ENCODE measurements around the gene MORF4L1. TPM values are rescaled to one million over a fixed set of nuclear protein-coding genes. Genes with fewer than 3 reads are reported as not detected.

Gene MORF4L1
- total and polyA plus RNA-seq, 2 donors from 2014 or later, result 319 to 325 TPM

- no peak overlapping the region for H3K9ac ChIP-seq (ENCODE audit: low read length in 3 of 3)
- DNase-seq (peak in 2 of 5 donors; percentile 34 to 45), FAIRE-seq (no peak)
- no peak overlapping the region for H3K4me3 ChIP-seq (ENCODE audit: low read length in 3 of 3)
- H3K27ac ChIP-seq (ENCODE audit: low read depth in 2 of 2, low read length in 2 of 2), result peak overlapping the region in 1 of 2 donors; percentile 1
- H3K36me3 ChIP-seq (ENCODE audit: control insufficient read depth in 2 of 3, insufficient read depth in 3 of 3, low read length in 3 of 3), result peaks cover 0 to 29% (median 14%) of the 10 kb centered on the region in 3 donors
- peaks cover 0 to 30% (median 17%) of the 10 kb centered on the region in 3 donors for H3K4me1 ChIP-seq (ENCODE audit: control insufficient read depth in 2 of 3, insufficient read depth in 2 of 3, low read depth in 1 of 3, low read length in 3 of 3)
- no peaks in the 10 kb centered on the region for H3K9me3 ChIP-seq (ENCODE audit: control insufficient read depth in 2 of 3, insufficient read depth in 1 of 3, low read length in 3 of 3)
- TF ChIP-seq, protein P1, sequence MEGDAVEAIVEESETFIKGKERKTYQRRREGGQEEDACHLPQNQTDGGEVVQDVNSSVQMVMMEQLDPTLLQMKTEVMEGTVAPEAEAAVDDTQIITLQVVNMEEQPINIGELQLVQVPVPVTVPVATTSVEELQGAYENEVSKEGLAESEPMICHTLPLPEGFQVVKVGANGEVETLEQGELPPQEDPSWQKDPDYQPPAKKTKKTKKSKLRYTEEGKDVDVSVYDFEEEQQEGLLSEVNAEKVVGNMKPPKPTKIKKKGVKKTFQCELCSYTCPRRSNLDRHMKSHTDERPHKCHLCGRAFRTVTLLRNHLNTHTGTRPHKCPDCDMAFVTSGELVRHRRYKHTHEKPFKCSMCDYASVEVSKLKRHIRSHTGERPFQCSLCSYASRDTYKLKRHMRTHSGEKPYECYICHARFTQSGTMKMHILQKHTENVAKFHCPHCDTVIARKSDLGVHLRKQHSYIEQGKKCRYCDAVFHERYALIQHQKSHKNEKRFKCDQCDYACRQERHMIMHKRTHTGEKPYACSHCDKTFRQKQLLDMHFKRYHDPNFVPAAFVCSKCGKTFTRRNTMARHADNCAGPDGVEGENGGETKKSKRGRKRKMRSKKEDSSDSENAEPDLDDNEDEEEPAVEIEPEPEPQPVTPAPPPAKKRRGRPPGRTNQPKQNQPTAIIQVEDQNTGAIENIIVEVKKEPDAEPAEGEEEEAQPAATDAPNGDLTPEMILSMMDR (IDR thresholded peaks at IDR 0.05; ENCODE audit: borderline replicate concordance, extremely low read depth, insufficient read depth), result no peak
- intact Hi-C loops (cut with DNase I), result no loop called here
- H3K27me3 ChIP-seq (ENCODE audit: control insufficient read depth, insufficient read depth, low read length), result no peaks in the 10 kb centered on the region
Measured at GRCh38 chr15:78937132-78937739, 64.5 kb downstream of the MORF4L1 start.

DNA sequence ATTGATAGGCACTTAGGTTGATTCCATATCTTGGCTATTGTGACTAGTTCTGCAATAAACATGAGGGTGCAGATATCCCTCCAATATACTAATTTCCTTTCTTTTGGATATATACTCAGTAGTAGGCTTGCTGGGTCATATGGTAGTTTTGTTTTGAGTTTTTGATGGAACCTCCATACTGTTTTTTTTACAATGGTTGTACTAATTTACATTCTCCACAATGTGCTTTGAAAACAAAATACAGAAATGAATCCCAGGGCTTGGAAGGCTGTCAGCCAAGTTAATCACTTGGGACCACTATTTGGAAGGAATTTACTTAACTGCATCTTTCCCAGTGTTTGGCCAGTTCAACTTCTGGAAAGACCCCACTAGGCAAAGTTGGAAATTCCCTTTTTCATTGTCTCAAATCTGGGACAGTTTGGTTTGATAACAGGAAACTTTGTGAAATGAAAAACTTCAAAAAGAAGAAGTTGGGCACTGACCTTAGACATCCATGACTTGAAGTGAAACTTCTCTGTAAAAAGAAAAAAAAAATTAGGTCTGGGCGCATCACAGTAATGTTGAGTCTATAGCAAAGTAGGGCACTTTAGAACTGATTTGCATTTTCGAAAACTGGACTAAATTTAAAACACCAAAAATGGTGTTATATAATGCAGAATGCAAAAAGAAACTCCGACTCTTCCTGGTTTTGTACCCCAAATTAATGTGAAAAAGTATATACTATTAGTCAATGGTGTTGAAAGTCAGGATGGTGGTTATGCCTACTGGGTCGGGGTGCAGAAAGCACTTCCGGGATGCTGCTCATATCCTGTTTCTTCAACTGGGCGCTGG lies 66.2 kb downstream of the MORF4L1 start:
- H3K9me3 ChIP-seq (ENCODE audit: control insufficient read depth in 2 of 3, insufficient read depth in 1 of 3, low read length in 3 of 3), result no peaks in the 10 kb centered on the region
- no peak overlapping the region for H3K4me3 ChIP-seq (ENCODE audit: low read length in 3 of 3)

GRCh38 chr15:78942741-78943140 lies 70.1 kb downstream of the MORF4L1 start:
- Histone ChIP-seq H3K4me3 (ENCODE audit: low read length in 3 of 3) (peak overlapping the region in 2 of 3 donors; percentile 85 to 88), H3K9ac (ENCODE audit: low read length in 3 of 3) (peak overlapping the region in 1 of 3 donors; percentile 99), H3K36me3 (ENCODE audit: control insufficient read depth in 2 of 3, insufficient read depth in 3 of 3, low read length in 3 of 3) (no peaks in the 10 kb centered on the region), H3K4me1 (ENCODE audit: control insufficient read depth in 2 of 3, insufficient read depth in 2 of 3, low read depth in 1 of 3, low read length in 3 of 3) (no peaks in the 10 kb centered on the region), H3K9me3 (ENCODE audit: control insufficient read depth in 2 of 3, insufficient read depth in 1 of 3, low read length in 3 of 3) (no peaks in the 10 kb centered on the region), H3K27ac (ENCODE audit: low read depth in 2 of 2, low read length in 2 of 2) (peak overlapping the region; percentile 56 to 95), H3K27me3 (ENCODE audit: control insufficient read depth, insufficient read depth, low read length) (no peaks in the 10 kb centered on the region)
- TF ChIP-seq, protein P1 (IDR thresholded peaks at IDR 0.05; ENCODE audit: borderline replicate concordance, extremely low read depth, insufficient read depth), result no peak
- intact Hi-C loops (cut with DNase I), result no loop called here
- FAIRE-seq (no peak), DNase-seq (no peak)

More for the DNA sequence above, 66.2 kb downstream of the MORF4L1 start:
- peaks cover 0 to 14% (median 7%) of the 10 kb centered on the region in 3 donors for H3K4me1 ChIP-seq (ENCODE audit: control insufficient read depth in 2 of 3, insufficient read depth in 2 of 3, low read depth in 1 of 3, low read length in 3 of 3)
- H3K36me3 ChIP-seq (ENCODE audit: control insufficient read depth in 2 of 3, insufficient read depth in 3 of 3, low read length in 3 of 3), result peaks cover 0 to 16% (median 10%) of the 10 kb centered on the region in 3 donors
- no peak for DNase-seq
- no peak for FAIRE-seq
- no peak overlapping the region for H3K9ac ChIP-seq (ENCODE audit: low read length in 3 of 3)
- TF ChIP-seq, protein P1 (IDR thresholded peaks at IDR 0.05; ENCODE audit: borderline replicate concordance, extremely low read depth, insufficient read depth), result no peak
- H3K27ac ChIP-seq (ENCODE audit: low read depth in 2 of 2, low read length in 2 of 2), result peak overlapping the region in 1 of 2 donors; percentile 24
- no peaks in the 10 kb centered on the region for H3K27me3 ChIP-seq (ENCODE audit: control insufficient read depth, insufficient read depth, low read length)
- intact Hi-C loops (cut with DNase I), result no loop called here
